ENCODE measurements around the gene KCNT1.

DNA sequence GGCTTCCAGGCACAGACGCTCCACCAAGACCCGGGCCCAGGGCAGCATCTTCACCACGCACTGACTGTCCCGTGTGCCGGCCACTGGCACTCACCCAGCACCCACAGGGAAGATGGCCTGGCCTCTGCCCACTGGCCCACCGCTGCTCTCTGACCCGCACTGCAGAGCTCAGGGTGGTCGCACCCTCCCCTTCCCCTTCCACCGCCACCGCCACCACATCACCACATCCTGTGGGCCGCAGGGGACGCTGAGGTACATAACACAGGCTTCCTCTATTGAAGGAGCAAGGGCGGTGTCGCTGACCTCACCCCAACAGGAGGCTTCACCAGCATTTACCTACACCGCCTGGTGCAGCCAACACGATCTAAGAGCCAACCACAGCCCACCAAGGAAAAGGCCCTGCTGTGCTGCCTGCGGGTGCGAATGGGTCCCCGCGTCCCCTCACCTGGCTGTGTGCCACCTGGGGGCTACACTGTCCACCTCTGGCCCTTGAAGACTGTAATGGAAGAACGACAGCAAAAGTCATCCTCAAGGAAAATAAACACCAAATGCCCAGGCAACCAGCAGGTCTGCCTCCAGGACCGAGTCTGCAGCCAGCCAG lies 103.5 kb downstream of the KCNT1 start:
- TF ChIP-seq, protein P1, sequence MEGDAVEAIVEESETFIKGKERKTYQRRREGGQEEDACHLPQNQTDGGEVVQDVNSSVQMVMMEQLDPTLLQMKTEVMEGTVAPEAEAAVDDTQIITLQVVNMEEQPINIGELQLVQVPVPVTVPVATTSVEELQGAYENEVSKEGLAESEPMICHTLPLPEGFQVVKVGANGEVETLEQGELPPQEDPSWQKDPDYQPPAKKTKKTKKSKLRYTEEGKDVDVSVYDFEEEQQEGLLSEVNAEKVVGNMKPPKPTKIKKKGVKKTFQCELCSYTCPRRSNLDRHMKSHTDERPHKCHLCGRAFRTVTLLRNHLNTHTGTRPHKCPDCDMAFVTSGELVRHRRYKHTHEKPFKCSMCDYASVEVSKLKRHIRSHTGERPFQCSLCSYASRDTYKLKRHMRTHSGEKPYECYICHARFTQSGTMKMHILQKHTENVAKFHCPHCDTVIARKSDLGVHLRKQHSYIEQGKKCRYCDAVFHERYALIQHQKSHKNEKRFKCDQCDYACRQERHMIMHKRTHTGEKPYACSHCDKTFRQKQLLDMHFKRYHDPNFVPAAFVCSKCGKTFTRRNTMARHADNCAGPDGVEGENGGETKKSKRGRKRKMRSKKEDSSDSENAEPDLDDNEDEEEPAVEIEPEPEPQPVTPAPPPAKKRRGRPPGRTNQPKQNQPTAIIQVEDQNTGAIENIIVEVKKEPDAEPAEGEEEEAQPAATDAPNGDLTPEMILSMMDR (IDR thresholded peaks at IDR 0.05) = no peak
- no peak for TF ChIP-seq POLR2A (IDR thresholded peaks at IDR 0.05)

Data from esophagus squamous epithelium (tissue), 4 donors.